DND-41 (cell line): ENCODE results near the gene CD96.

Experiments used
- CTCF ChIP-seq: IDR thresholded peaks from 2 replicates; pipeline ENCODE4 v1.5.1; 2012; ENCODE audit warnings: borderline replicate concordance, low read length, moderate library complexity, mild to moderate bottlenecking; ENCODE audit not compliant: poor library complexity, severe bottlenecking; ENCODE audit errors: extremely low read depth
- EZH2 ChIP-seq: IDR thresholded peaks from 3 replicates; pipeline ENCODE4 v1.6.1; 2012; ENCODE audit warnings: borderline replicate concordance, low read depth, mild to moderate bottlenecking, moderate library complexity, low read length, inconsistent platforms; ENCODE audit not compliant: severe bottlenecking

- no peak for TF ChIP-seq CTCF
- no peak for TF ChIP-seq EZH2
Measured at GRCh38 chr3:111700054-111700453, 158.1 kb downstream of the CD96 start.
